HepG2 (cell line): ENCODE results near the gene C2orf81. TPM values are rescaled to one million over a fixed set of nuclear protein-coding genes. Genes with fewer than 3 reads are reported as not detected.
A peak's percentile ranks its signal among the peaks of the same experiment; 100 is the strongest.

Experiments
- ATAC-seq: fragments of 200-7000 bp; cut with Tn5 transposase; 3 replicates; pipeline ENCODE4 v1.9.1; 2020; ENCODE audit warnings: mild to moderate bottlenecking, moderate library complexity
- BruUV-seq: library from RNA; stranded (reverse); fragments of 400-500 nt; replicated peaks from 2 replicates; lab custom pipeline; 2021; lab: Mats Ljungman, UMichigan
- CTCF ChIA-PET: fragments of 300-600 bp; formaldehyde crosslinking; extraction: SDS; loops from one replicate; lab custom pipeline; 2021; ENCODE audit warnings: low total read pairs, inconsistent platforms, low intra/inter-chr PET ratio; lab: Yijun Ruan, JAX
- POLR2A ChIA-PET: fragments of 350-600 bp; sonication (Branson Sonifier 250); formaldehyde crosslinking; loops from one replicate; lab custom pipeline; 2020; ENCODE audit warnings: antibody characterized with exemption, inconsistent platforms; lab: Yijun Ruan, JAX
- DNase-seq: peaks from one replicate; pipeline ENCODE4 v3.0.0-alpha.2; 2015; ENCODE audit warnings: low spot score
- FAIRE-seq: peaks from 3 replicates; lab custom pipeline; 2011; peaks lifted over from hg19 to GRCh38; lab: Jason Lieb, UNC
- H2AFZ ChIP-seq: one replicate; pipeline ENCODE4 v1.6.1; 2011; ENCODE audit warnings: low read length, inconsistent platforms
- H3K27ac ChIP-seq: fragments of 300-600 bp; 3 replicates; pipeline ENCODE4 v1.8.0; 2011; ENCODE audit warnings: mixed run types, mild to moderate bottlenecking, mixed read lengths, low read length, inconsistent platforms; ENCODE audit not compliant: insufficient read depth; ENCODE audit errors: extremely low read length
- H3K27me3 ChIP-seq, 2 experiments: fragments of 200-600 bp in 1 of 2; 2 replicates in 1 of 2; 3 replicates in 1 of 2; pipeline versions ENCODE4 v1.6.0 to v1.8.0; 2011; ENCODE audit warnings: low read length in 2 of 2, mild to moderate bottlenecking in 2 of 2, moderate library complexity in 2 of 2, inconsistent platforms in 1 of 2; ENCODE audit not compliant: insufficient read depth in 2 of 2, control insufficient read depth in 1 of 2
- H3K36me3 ChIP-seq, 2 experiments: fragments of 200-600 bp in 1 of 2; replicated peaks in 1 of 2; 2 replicates in 1 of 2; 3 replicates in 1 of 2; pipeline versions ENCODE4 v1.5.1 to v1.8.0; 2011; ENCODE audit warnings: low read length in 2 of 2, inconsistent platforms in 1 of 2; ENCODE audit not compliant: insufficient read depth in 2 of 2, control insufficient read depth in 1 of 2
- H3K4me1 ChIP-seq: 2 replicates; pipeline ENCODE4 v1.5.1; 2012; ENCODE audit warnings: low read length, inconsistent platforms; ENCODE audit not compliant: insufficient read depth
- H3K4me2 ChIP-seq: 2 replicates; pipeline ENCODE4 v1.6.0; 2011; ENCODE audit warnings: low read depth, low read length, inconsistent platforms
- H3K4me3 ChIP-seq, 3 experiments: fragments of 200-600 bp in 1 of 3; sonication (generic), shearing (Covaris generic) in 1 of 3; replicated peaks in 1 of 3; 2 replicates each; pipeline ENCODE4 v1.5.1; 2011 to 2016; ENCODE audit warnings: low read length in 3 of 3, inconsistent platforms in 2 of 3, low read depth in 2 of 3, mild to moderate bottlenecking in 2 of 3, control low read depth in 1 of 3, mixed read lengths in 1 of 3; ENCODE audit not compliant: insufficient read depth in 1 of 3
- H3K79me2 ChIP-seq: one replicate; pipeline ENCODE4 v1.6.1; 2011; ENCODE audit warnings: low read length, inconsistent platforms; ENCODE audit not compliant: insufficient read depth
- H3K9ac ChIP-seq: 2 replicates; pipeline ENCODE4 v1.6.0; 2011; ENCODE audit warnings: mild to moderate bottlenecking, low read depth, low read length, inconsistent platforms; ENCODE audit not compliant: insufficient read depth
- H3K9me3 ChIP-seq: 2 replicates; pipeline ENCODE4 v1.5.1; 2012; ENCODE audit warnings: mild to moderate bottlenecking, low read length
- H4K20me1 ChIP-seq: 2 replicates; pipeline ENCODE4 v1.6.0; 2011; ENCODE audit warnings: inconsistent platforms, mild to moderate bottlenecking, low read length, moderate library complexity; ENCODE audit not compliant: insufficient read depth
- ATF3 ChIP-seq: sonication (generic); formaldehyde crosslinking; IDR thresholded peaks from 2 replicates; pipeline ENCODE4 v1.4.0; 2020; ENCODE audit warnings: missing genetic modification reagents
- BRCA1 ChIP-seq: sonication (generic); formaldehyde crosslinking; IDR thresholded peaks from 2 replicates; pipeline ENCODE4 v1.4.0; 2020; ENCODE audit warnings: missing genetic modification reagents
- CHCHD3 ChIP-seq: sonication (generic); formaldehyde crosslinking; IDR thresholded peaks from 2 replicates; pipeline ENCODE4 v1.8.0; 2022; ENCODE audit warnings: mild to moderate bottlenecking, missing genetic modification reagents, moderate library complexity
- HIVEP1 ChIP-seq: sonication (generic); formaldehyde crosslinking; IDR thresholded peaks from 2 replicates; pipeline ENCODE4 v1.4.0; 2020; ENCODE audit warnings: mild to moderate bottlenecking, missing genetic modification reagents
- HNRNPUL1 ChIP-seq: fragments of 200-400 bp; formaldehyde crosslinking; IDR thresholded peaks from 2 replicates; pipeline ENCODE4 v1.6.1; 2017; ENCODE audit warnings: low read depth, mild to moderate bottlenecking, low read length, moderate library complexity
- HOXA9 ChIP-seq: sonication (generic); formaldehyde crosslinking; IDR thresholded peaks from 2 replicates; pipeline ENCODE4 v1.8.1; 2022; ENCODE audit warnings: missing genetic modification reagents, mild to moderate bottlenecking, moderate library complexity, borderline replicate concordance
- NFRKB ChIP-seq: fragments of 450-650 bp; IDR thresholded peaks from 2 replicates; pipeline ENCODE4 v1.6.1; 2017
- NONO ChIP-seq, 2 experiments: fragments of 450-650 bp in 1 of 2; sonication (generic) in 1 of 2; formaldehyde crosslinking in 1 of 2; IDR thresholded peaks in 1 of 2; conservative IDR thresholded peaks in 1 of 2; 2 replicates each; pipeline versions ENCODE4 v1.6.1 to v1.8.0; 2017 to 2022; ENCODE audit warnings: mild to moderate bottlenecking in 1 of 2, missing genetic modification reagents in 1 of 2, moderate library complexity in 1 of 2
- PRMT3 ChIP-seq: sonication (generic); formaldehyde crosslinking; IDR thresholded peaks from 2 replicates; pipeline ENCODE4 v1.8.1; 2022; ENCODE audit warnings: low read depth, mild to moderate bottlenecking, moderate library complexity, missing genetic modification reagents, borderline replicate concordance
- SSRP1 ChIP-seq: IDR thresholded peaks from 2 replicates; pipeline ENCODE4 v1.6.1; 2016; ENCODE audit warnings: control low read depth
- USF2 ChIP-seq, 2 experiments: sonication (generic) in 1 of 2; formaldehyde crosslinking in 1 of 2; IDR thresholded peaks; 2 replicates each; pipeline versions ENCODE4 v1.5.1 to v1.6.1; 2011 to 2020; ENCODE audit warnings: borderline replicate concordance in 1 of 2, low read depth in 1 of 2, low read length in 1 of 2, mild to moderate bottlenecking in 1 of 2, missing genetic modification reagents in 1 of 2, moderate library complexity in 1 of 2
- ZNF17 ChIP-seq: sonication (generic); formaldehyde crosslinking; IDR thresholded peaks from 2 replicates; pipeline ENCODE4 v1.5.0; 2020; ENCODE audit warnings: mild to moderate bottlenecking, missing genetic modification reagents
- ZNF18 ChIP-seq: sonication (generic); formaldehyde crosslinking; IDR thresholded peaks from 2 replicates; pipeline ENCODE4 v1.8.0; 2022; ENCODE audit warnings: mild to moderate bottlenecking, missing genetic modification reagents; ENCODE audit not compliant: insufficient replicate concordance
- ZNF329 ChIP-seq: sonication (generic); formaldehyde crosslinking; IDR thresholded peaks from 2 replicates; pipeline ENCODE4 v1.9.0; 2021; ENCODE audit warnings: low read depth, mild to moderate bottlenecking, missing genetic modification reagents
- WGBS: methylation state at CpG from one replicate; pipeline ENCODE4 v1.1.6; 2017; ENCODE audit warnings: low lambda C conversion rate; 5-methylcytosine and 5-hydroxymethylcytosine counted together
- in situ Hi-C: cut with HindIII; loops from 2 replicates; pipeline ENCODE4 v1.10.0; 2017; ENCODE audit warnings: low pct_unique_long_range_greater_than_20kb; ENCODE audit not compliant: extremely low pct_ligation_motif_present
- intact Hi-C: fragments of 100-400 bp; cut with micrococcal nuclease; formaldehyde crosslinking; loops from one replicate; pipeline ENCODE4 v1.10.0; 2022; ENCODE audit not compliant: unreplicated experiment
- polyA plus RNA-seq, 8 experiments: library from polyadenylated mRNA; depleted of rRNA in 3 of 8; stranded (reverse) in 7 of 8; unstranded in 1 of 8; fragments of >200 nt; fragmentation: Illumina TruSeq in 4 of 8; extraction: Trizol in 4 of 8; gene quantifications; 2 replicates each; pipeline versions ENCODE4 v1.2.1 to v1.2.3, GENCODE V29; 2011 to 2016; ENCODE audit warnings: low read depth in 4 of 8, missing spikeins in 1 of 8, mixed read lengths in 1 of 8; ENCODE audit not compliant: insufficient read depth in 1 of 8
- total RNA-seq, 5 experiments: library from RNA; depleted of rRNA; stranded (reverse); fragments of >200 nt; fragmentation: Illumina TruSeq; extraction: Trizol; gene quantifications; 2 replicates each; pipeline ENCODE4 v1.2.3, GENCODE V29; 2016; ENCODE audit warnings: low read depth in 1 of 5

Gene C2orf81
- total and polyA plus RNA-seq, 2 of the 13 experiments (the other 11 are each of a cell fraction or from before 2014, with no cell fraction given): 0.15 to 0.17 TPM

- H3K9ac ChIP-seq: no peak overlapping the region
- H3K4me1 ChIP-seq: peaks cover 35% of the 10 kb centered on the region
- 98% methylated on average over 14 of the region's 27 CpGs for WGBS
- no peak overlapping the region for H3K4me2 ChIP-seq
- H4K20me1 ChIP-seq: peaks cover 4% of the 10 kb centered on the region; the same call in 1 of the 2 replicates
- H3K36me3 ChIP-seq: peaks cover 1 to 24% of the 10 kb centered on the region in 2 experiments
- H3K9me3 ChIP-seq: no peaks in the 10 kb centered on the region
- CTCF ChIA-PET: interaction anchor here (0.8 to 1.4 kb wide), 2 partner anchors 71 to 126 kb away, joined by 4 to 5 read pairs; no protein-coding TSS in a partner anchor
- H3K27me3 ChIP-seq: no peaks in the 10 kb centered on the region; a peak in 1 of 5 replicates
- intact Hi-C loops: no loop called here
- H3K4me3 ChIP-seq: no peak overlapping the region
- H3K79me2 ChIP-seq: peaks cover 41% of the 10 kb centered on the region
- H2AFZ ChIP-seq: no peak overlapping the region
- ATAC-seq (no peak), FAIRE-seq (no peak), DNase-seq (peak; percentile 51)
- no peak overlapping the region for H3K27ac ChIP-seq
- in situ Hi-C loops: no loop called here
- POLR2A ChIA-PET: interaction anchor here (0.7 to 12.4 kb wide), 11 partner anchors 10 to 68 kb away, joined by 3 to 342 read pairs (median 6); partner anchors contain the start of genes AUP1, CCDC142, HTRA2 and MRPL53
- BruUV-seq: no TSS peak
- TF ChIP-seq BRCA1 (CRISPR knock-in tag) (no peak), ZNF18 (CRISPR knock-in tag) (no peak), HIVEP1 (peak; percentile 32; the same call in 1 of the 2 replicates), NFRKB (no peak), NONO (IDR thresholded peaks at IDR 0.05) (no peak), NONO (CRISPR knock-in tag; conservative IDR thresholded peaks at IDR 0.05) (no peak; the same call in 1 of the 2 replicates), HNRNPUL1 (no peak), PRMT3 (no peak), SSRP1 (CRISPR knock-in tag) (no peak; the same call in 1 of the 2 replicates), HOXA9 (CRISPR knock-in tag) (no peak), CHCHD3 (CRISPR knock-in tag) (no peak), ZNF17 (CRISPR knock-in tag) (no peak), USF2 (IDR thresholded peaks at IDR 0.05; ENCODE audit: low read depth, low read length) (no peak), USF2 (CRISPR knock-in tag; IDR thresholded peaks at IDR 0.05; ENCODE audit: borderline replicate concordance) (no peak), ATF3 (CRISPR knock-in tag) (no peak), ZNF329 (CRISPR knock-in tag) (no peak)
Measured at GRCh38 chr2:74461187-74462053, 40.0 kb upstream of the C2orf81 start.
